Tibial nerve (tissue), 3 donors: ENCODE measurements around the gene SLC25A5.

ENCODE experiments used
- CTCF ChIP-seq, 5 experiments: fragments of 200-600 bp in 3 of 5; fragments of 450-650 bp in 2 of 5; sonication (generic) in 3 of 5; IDR thresholded peaks; one replicate each; pipeline ENCODE4 v1.5.1; 2016 to 2019; ENCODE audit warnings: antibody characterized with exemption in 5 of 5, mild to moderate bottlenecking in 3 of 5, moderate library complexity in 2 of 5
- POLR2A ChIP-seq, 2 donors: fragments of 450-650 bp; IDR thresholded peaks; one replicate each; pipeline ENCODE4 v1.6.1; 2017; ENCODE audit warnings: antibody characterized with exemption in 2 of 2, mild to moderate bottlenecking in 2 of 2, moderate library complexity in 2 of 2

GRCh38 chrX:119459181-119459580 is 9.1 kb upstream of the SLC25A5 start:
- TF ChIP-seq CTCF (IDR thresholded peaks at IDR 0.05): no peak
- TF ChIP-seq POLR2A (IDR thresholded peaks at IDR 0.05): no peak
